CD4-positive, alpha-beta T cell treated with Interferon alpha-2 for 1 hour (primary cell): ENCODE data around the gene RNPS1.

ENCODE experiments used
- DNase-seq, 2 donors: peaks; one replicate each; pipeline ENCODE4 v3.0.0-alpha.2; 2020 to 2022

The RNPS1 gene

GRCh38 chr16:2267913-2268666 is at the start of gene RNPS1:
RNPS1 (minus strand) TSS chr16:2268126; CDS start chr16:2264643, 3,483 bp downstream.
- peak; percentile 92 to 95 for DNase-seq

GRCh38 chr16:2317231-2318020 is 49.5 kb upstream of the RNPS1 start:
- no peak for DNase-seq

GRCh38 chr16:2308089-2308962 is 40.4 kb upstream of the RNPS1 start:
- no peak for DNase-seq

- DNase-seq: no peak
Observed at GRCh38 chr16:2299915-2300192, 31.9 kb upstream of the RNPS1 start.

GRCh38 chr16:2299121-2299914 is 31.4 kb upstream of the RNPS1 start:
- no peak for DNase-seq

- no peak for DNase-seq
Observed at GRCh38 chr16:2298621-2299020, 30.7 kb upstream of the RNPS1 start.

- no peak for DNase-seq
Observed at GRCh38 chr16:2297506-2297860, 29.6 kb upstream of the RNPS1 start.

GRCh38 chr16:2296661-2297505 is 29.0 kb upstream of the RNPS1 start:
- DNase-seq: peak in 1 of 2 donors; percentile 16

GRCh38 chr16:2295056-2295798 is 27.3 kb upstream of the RNPS1 start:
- DNase-seq: no peak

GRCh38 chr16:2292221-2292620 is 24.3 kb upstream of the RNPS1 start:
- DNase-seq: no peak

GRCh38 chr16:2289282-2289681 is 21.4 kb upstream of the RNPS1 start:
- no peak for DNase-seq

GRCh38 chr16:2288726-2289125 is 20.8 kb upstream of the RNPS1 start:
- DNase-seq: no peak

GRCh38 chr16:2287916-2288547 is 20.1 kb upstream of the RNPS1 start:
- DNase-seq: no peak

GRCh38 chr16:2286550-2286949 is 18.6 kb upstream of the RNPS1 start:
- DNase-seq: no peak

GRCh38 chr16:2285731-2286191 is 17.8 kb upstream of the RNPS1 start:
- DNase-seq: no peak

GRCh38 chr16:2284797-2285576 is 17.1 kb upstream of the RNPS1 start:
- DNase-seq: no peak

- DNase-seq: no peak
Observed at GRCh38 chr16:2284001-2284770, 16.3 kb upstream of the RNPS1 start.

GRCh38 chr16:2282866-2283555 is 15.1 kb upstream of the RNPS1 start:
- DNase-seq: no peak
